Large intestine (tissue), 3 donors: ENCODE measurements around the gene AFG1L. TPM values are rescaled to one million over a fixed set of nuclear protein-coding genes. Genes with fewer than 3 reads are reported as not detected.
A peak's percentile ranks its signal among the peaks of the same experiment; 100 is the strongest.

Experiments used
- DNase-seq, 2 donors: peaks; one replicate each; pipeline versions ENCODE4 v3.0.0 to v3.0.0-alpha.2; 2013
- H3K27ac ChIP-seq: one replicate; pipeline ENCODE4 v1.5.1; 2013; ENCODE audit warnings: low read length
- H3K27me3 ChIP-seq: 2 replicates; pipeline ENCODE4 v1.6.1; 2013; ENCODE audit warnings: low read length; ENCODE audit not compliant: control insufficient read depth, insufficient read depth
- H3K36me3 ChIP-seq: 2 replicates; pipeline ENCODE4 v1.6.1; 2013; ENCODE audit warnings: low read length; ENCODE audit not compliant: control insufficient read depth, insufficient read depth
- H3K4me1 ChIP-seq: one replicate; pipeline ENCODE4 v1.6.1; 2013; ENCODE audit warnings: low read length; ENCODE audit not compliant: control insufficient read depth, insufficient read depth
- H3K4me3 ChIP-seq: one replicate; pipeline ENCODE4 v1.5.1; 2013; ENCODE audit warnings: low read length
- H3K9me3 ChIP-seq: one replicate; pipeline ENCODE4 v1.6.1; 2013; ENCODE audit warnings: mild to moderate bottlenecking, low read depth, low read length, moderate library complexity; ENCODE audit not compliant: control insufficient read depth
- WGBS: methylation state at CpG from one replicate; pipeline ENCODE4 v1.1.5; 2013; ENCODE audit warnings: low lambda C conversion rate; ENCODE audit not compliant: insufficient coverage; 5-methylcytosine and 5-hydroxymethylcytosine counted together
- polyA plus RNA-seq: library from polyadenylated mRNA; unstranded; fragments of 120-200 nt; gene quantifications from one replicate; pipeline ENCODE4 v1.2.1, GENCODE V29; 2013

AFG1L gene
- polyA plus RNA-seq, 1 donor = 9.5 TPM

DNA sequence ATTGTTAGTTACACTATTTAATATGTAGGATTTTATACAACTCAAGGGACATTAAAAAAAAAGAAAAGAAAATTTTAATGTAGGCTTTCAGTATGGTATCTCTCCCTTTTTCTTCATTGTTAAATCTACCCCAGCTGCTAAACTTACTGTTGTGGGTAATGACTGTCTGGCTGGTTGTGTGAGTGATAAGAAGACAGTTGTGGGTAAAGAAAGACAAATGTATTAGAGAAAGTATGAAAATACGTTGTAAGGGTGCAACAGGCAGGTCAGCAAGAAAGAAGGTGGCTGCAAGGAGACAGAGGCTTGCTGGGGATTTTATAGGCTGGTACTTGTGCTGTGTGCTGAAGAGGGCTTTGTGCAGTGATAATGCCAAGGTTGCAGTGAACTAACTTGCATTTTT, 174.5 kb downstream of the AFG1L start:
- no peak for DNase-seq
- Histone ChIP-seq H3K36me3 (no peaks in the 10 kb centered on the region), H3K4me3 (no peak overlapping the region), H3K9me3 (no peaks in the 10 kb centered on the region), H3K27me3 (no peaks in the 10 kb centered on the region), H3K27ac (no peak overlapping the region), H3K4me1 (no peaks in the 10 kb centered on the region)
- 100% methylated on average over 1 of the region's 1 CpG for WGBS

DNA sequence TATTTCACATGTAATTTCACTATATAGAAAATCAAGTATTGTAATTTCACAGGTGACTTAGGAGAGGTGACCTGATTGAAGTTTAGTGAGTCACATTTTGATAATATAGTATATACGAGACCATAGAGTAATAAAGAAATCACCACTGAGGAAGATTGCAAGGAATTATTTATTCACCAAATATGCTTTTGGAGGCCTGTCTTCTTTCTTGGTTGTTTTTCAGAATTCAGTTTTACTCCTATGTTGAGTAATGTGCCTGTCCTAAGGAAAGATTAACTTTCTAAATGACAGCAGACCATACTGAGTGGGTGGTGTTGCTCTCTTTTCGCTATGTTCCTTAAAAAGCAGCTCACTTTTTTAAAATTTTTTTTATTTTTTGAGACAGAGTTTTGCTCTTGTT, 178.3 kb downstream of the AFG1L start:
- no peaks in the 10 kb centered on the region for H3K27me3 ChIP-seq
- no peak overlapping the region for H3K27ac ChIP-seq
- H3K4me3 ChIP-seq = no peak overlapping the region
- H3K9me3 ChIP-seq = no peaks in the 10 kb centered on the region
- WGBS = no CpG with 5 or more reads among the region's 2 CpGs
- H3K36me3 ChIP-seq = no peaks in the 10 kb centered on the region
- no peaks in the 10 kb centered on the region for H3K4me1 ChIP-seq
- no peak for DNase-seq

GRCh38 chr6:108476376-108476775, 181.5 kb downstream of the AFG1L start:
- DNase-seq = no peak
- Histone ChIP-seq H3K27ac (no peak overlapping the region), H3K27me3 (no peaks in the 10 kb centered on the region), H3K9me3 (no peaks in the 10 kb centered on the region), H3K36me3 (no peaks in the 10 kb centered on the region), H3K4me3 (no peak overlapping the region), H3K4me1 (peaks cover 4% of the 10 kb centered on the region)
- WGBS = 100% methylated on average over 1 of the region's 2 CpGs

GRCh38 chr6:108476847-108477430, 182.1 kb downstream of the AFG1L start:
- no peak for DNase-seq
- H3K4me3 ChIP-seq = no peak overlapping the region
- no peak overlapping the region for H3K27ac ChIP-seq
- no peaks in the 10 kb centered on the region for H3K36me3 ChIP-seq
- no peaks in the 10 kb centered on the region for H3K9me3 ChIP-seq
- peaks cover 4% of the 10 kb centered on the region for H3K4me1 ChIP-seq
- no peaks in the 10 kb centered on the region for H3K27me3 ChIP-seq
- WGBS = 88% methylated on average over 4 of the region's 8 CpGs

DNA sequence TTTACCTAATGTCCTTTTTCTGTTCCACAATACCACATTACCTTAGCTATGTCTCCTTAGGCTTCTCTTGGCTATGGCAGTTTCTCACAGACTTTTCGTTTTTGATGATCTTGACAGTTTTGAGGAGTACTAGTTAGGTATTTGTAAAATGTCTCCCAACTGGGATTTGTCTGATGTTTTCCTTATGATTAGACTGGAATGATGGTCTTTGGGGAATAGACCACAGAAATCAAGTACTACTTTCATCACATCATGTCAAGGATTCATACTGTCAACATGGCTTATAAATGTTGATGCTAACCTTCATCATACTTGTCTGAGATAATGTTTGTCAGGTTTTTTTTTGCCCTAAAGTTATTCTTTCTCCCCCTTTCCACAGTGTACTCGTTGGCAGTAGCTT, 187.7 kb downstream of the AFG1L start:
- H3K9me3 ChIP-seq = no peaks in the 10 kb centered on the region
- no peak for DNase-seq
- H3K4me3 ChIP-seq = no peak overlapping the region
- no peak overlapping the region for H3K27ac ChIP-seq
- no peaks in the 10 kb centered on the region for H3K36me3 ChIP-seq
- H3K27me3 ChIP-seq = no peaks in the 10 kb centered on the region
- peaks cover 4% of the 10 kb centered on the region for H3K4me1 ChIP-seq
- no CpG with 5 or more reads among the region's 2 CpGs for WGBS

DNA sequence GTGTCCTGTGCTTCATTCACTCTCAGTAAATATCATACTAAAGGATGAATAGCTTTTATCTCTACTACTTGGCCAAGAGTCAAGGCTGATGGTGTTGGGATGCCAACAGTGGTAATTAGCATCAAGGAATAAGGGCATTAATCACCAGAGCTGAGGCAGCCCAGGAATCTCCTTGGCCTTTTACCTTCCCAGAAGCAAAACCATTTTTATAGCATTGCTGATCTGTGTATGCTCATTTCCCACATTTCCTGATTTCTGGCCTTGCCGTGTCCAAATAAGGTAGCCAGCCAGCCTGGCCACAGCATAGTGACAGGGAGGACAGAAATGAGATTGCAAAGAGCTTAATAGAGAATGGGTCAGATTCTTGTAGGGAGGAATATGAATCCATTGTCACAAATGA, 189.2 kb downstream of the AFG1L start:
- 67% methylated on average over 1 of the region's 1 CpG for WGBS
- H3K9me3 ChIP-seq = no peaks in the 10 kb centered on the region

DNA sequence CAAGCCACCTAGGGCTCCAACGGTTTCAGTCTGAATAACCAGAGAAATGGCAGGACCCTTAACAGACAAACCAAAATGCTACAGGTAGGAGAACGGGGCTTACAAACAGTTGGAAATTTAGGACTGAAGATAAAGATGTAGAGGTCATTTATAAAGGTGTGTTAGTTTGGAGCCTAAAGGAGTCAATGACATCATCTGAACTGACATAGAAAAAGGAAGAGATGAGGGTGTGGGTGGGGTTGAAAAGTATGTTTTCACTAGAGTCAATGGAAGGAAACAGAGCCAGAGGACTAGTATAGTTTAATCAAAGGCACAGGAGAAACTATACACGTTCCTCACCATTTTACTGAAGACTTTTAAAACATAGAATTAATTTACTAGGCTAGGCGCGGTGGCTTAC, 194.8 kb downstream of the AFG1L start:
- no peaks in the 10 kb centered on the region for H3K9me3 ChIP-seq
- H3K4me3 ChIP-seq = no peak overlapping the region
- no peaks in the 10 kb centered on the region for H3K27me3 ChIP-seq
- 92% methylated on average over 2 of the region's 5 CpGs for WGBS
- no peaks in the 10 kb centered on the region for H3K36me3 ChIP-seq
- no peak for DNase-seq
- no peaks in the 10 kb centered on the region for H3K4me1 ChIP-seq
- H3K27ac ChIP-seq = no peak overlapping the region

More for the DNA sequence above, 189.2 kb downstream of the AFG1L start:
- no peak for DNase-seq
- H3K36me3 ChIP-seq = no peaks in the 10 kb centered on the region
- H3K27ac ChIP-seq = no peak overlapping the region
- H3K27me3 ChIP-seq = no peaks in the 10 kb centered on the region
- no peak overlapping the region for H3K4me3 ChIP-seq
- H3K4me1 ChIP-seq = peaks cover 4% of the 10 kb centered on the region

GRCh38 chr6:108492131-108492766, 197.4 kb downstream of the AFG1L start:
- no peak overlapping the region for H3K27ac ChIP-seq
- no peak overlapping the region for H3K4me3 ChIP-seq
- no peaks in the 10 kb centered on the region for H3K9me3 ChIP-seq
- no peaks in the 10 kb centered on the region for H3K36me3 ChIP-seq
- no peaks in the 10 kb centered on the region for H3K27me3 ChIP-seq
- peak; percentile 42 to 49 for DNase-seq
- H3K4me1 ChIP-seq = no peaks in the 10 kb centered on the region

DNA sequence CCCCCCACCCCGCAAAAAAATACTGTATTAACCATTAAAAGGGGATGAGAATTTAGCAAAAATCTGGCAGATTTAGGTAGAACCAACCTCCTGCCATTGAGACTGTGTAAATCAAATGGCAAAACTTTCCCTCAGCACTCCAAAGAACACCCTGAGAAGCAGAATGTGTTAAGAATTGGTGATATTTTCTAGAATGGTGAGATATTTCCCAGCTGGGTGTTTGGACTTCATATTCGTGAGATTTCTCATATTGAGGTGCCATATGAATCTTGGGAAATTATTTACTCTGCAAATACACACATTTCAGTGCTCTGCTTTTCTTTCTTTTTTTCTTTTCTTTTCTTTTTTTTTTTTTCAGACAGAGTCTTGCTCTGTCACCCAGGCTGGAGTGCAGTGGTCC, 199.6 kb downstream of the AFG1L start:
- Histone ChIP-seq H3K36me3 (peaks cover 4% of the 10 kb centered on the region), H3K4me1 (no peaks in the 10 kb centered on the region), H3K27me3 (no peaks in the 10 kb centered on the region), H3K4me3 (no peak overlapping the region), H3K9me3 (no peaks in the 10 kb centered on the region), H3K27ac (no peak overlapping the region)
- no peak for DNase-seq
- 100% methylated on average over 1 of the region's 2 CpGs for WGBS

DNA sequence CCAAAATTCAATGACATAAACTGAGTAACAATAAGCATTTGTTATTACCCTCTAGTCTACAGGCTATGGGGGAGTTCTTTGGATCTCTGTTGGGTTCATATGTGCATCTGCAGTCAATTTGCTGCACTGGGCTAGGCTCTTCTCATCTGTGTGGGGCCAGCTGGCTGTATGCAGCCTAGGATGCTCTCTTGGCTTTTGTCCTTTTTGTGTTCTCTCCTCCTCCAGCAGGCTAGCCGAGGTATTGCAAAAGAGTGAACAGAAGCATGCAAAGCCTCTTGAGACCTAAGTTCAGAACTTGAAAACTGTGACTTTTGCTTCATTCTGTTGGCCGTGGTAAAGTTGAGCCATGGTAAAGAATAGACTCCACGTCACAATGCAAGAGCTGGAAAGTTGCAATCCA, 203.0 kb downstream of the AFG1L start:
- H3K4me3 ChIP-seq = no peak overlapping the region
- DNase-seq = peak; percentile 40 to 45
- H3K9me3 ChIP-seq = no peaks in the 10 kb centered on the region
- WGBS = no CpG with 5 or more reads among the region's 3 CpGs
- no peaks in the 10 kb centered on the region for H3K4me1 ChIP-seq
- no peak overlapping the region for H3K27ac ChIP-seq
- peaks cover 4% of the 10 kb centered on the region for H3K36me3 ChIP-seq
- no peaks in the 10 kb centered on the region for H3K27me3 ChIP-seq

DNA sequence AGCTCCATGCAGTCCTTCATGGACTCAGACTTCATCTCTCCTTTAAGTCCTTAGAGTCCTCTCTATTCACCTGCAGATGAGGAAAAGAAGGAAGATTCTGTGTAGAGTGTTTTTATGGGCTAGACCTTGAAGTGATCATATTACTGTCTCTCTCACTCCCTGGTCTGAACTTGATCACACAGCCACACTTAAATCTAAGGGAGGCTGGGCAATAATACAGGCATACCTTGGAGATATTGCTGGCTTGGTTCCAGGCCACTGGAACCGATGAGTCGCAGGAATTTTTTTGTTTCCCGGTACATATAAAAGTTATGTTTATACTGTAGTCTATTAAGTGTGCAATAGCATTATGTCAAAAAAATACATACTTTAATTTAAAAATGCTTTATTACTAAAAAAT, 206.7 kb downstream of the AFG1L start:
- no peak for DNase-seq
- no peaks in the 10 kb centered on the region for H3K27me3 ChIP-seq
- H3K9me3 ChIP-seq = no peaks in the 10 kb centered on the region
- H3K4me3 ChIP-seq = no peak overlapping the region
- H3K4me1 ChIP-seq = no peaks in the 10 kb centered on the region
- H3K27ac ChIP-seq = no peak overlapping the region
- peaks cover 6% of the 10 kb centered on the region for H3K36me3 ChIP-seq
- WGBS = no CpG with 5 or more reads among the region's 3 CpGs
